Measurements from ENCODE around the gene CYP3A7. TPM values are rescaled to one million over a fixed set of nuclear protein-coding genes. Genes with fewer than 3 reads are reported as not detected.
A peak's percentile ranks its signal among the peaks of the same experiment; 100 is the strongest.

The CYP3A7 gene
- total RNA-seq, 1 experiment from 2014 or later, result not detected

GRCh38 chr7:99782012-99782953 lies 47.3 kb upstream of the CYP3A7 start:
- no peak overlapping the region for H2BK120ac ChIP-seq (ENCODE audit: low read depth, low read length, poor library complexity, severe bottlenecking)
- H3K14ac ChIP-seq (ENCODE audit: insufficient read depth, low read length), result no peak overlapping the region
- DNase-seq, result no peak
- no peak overlapping the region for H4K8ac ChIP-seq (replicated peaks; ENCODE audit: insufficient read length, low read depth, low read length)
- H3K4ac ChIP-seq (ENCODE audit: low read depth, low read length), result no peak overlapping the region
- H3K27me3 ChIP-seq (ENCODE audit: insufficient read depth, low read length), result no peaks in the 10 kb centered on the region
- H3K79me1 ChIP-seq (ENCODE audit: insufficient read depth, low read depth, low read length, poor library complexity, severe bottlenecking), result no peaks in the 10 kb centered on the region
- no peak overlapping the region for H3T11ph ChIP-seq (ENCODE audit: low read length)
- no peak overlapping the region for H2AFZ ChIP-seq (ENCODE audit: low read length)
- H3K56ac ChIP-seq (ENCODE audit: insufficient read length, low read depth, low read length), result no peak overlapping the region
- H3K4me3 Mint-ChIP-seq, result no peak overlapping the region
- no peak overlapping the region for H3K27ac ChIP-seq (ENCODE audit: insufficient read length, low read depth, low read length)
- H3K23me2 ChIP-seq (ENCODE audit: insufficient read length, low read depth, low read length, poor library complexity, severe bottlenecking), result no peaks in the 10 kb centered on the region
- no peak overlapping the region for H3K18ac ChIP-seq (ENCODE audit: insufficient read length, low read depth, low read length)
- H3K4me2 ChIP-seq (ENCODE audit: insufficient read depth, insufficient read length, low read length), result no peak overlapping the region
- no peak overlapping the region for H2BK20ac ChIP-seq (ENCODE audit: low read depth, low read length, poor library complexity, severe bottlenecking)
- H4K91ac ChIP-seq (ENCODE audit: insufficient read length, low read depth, low read length), result no peak overlapping the region
- H3K79me2 ChIP-seq (ENCODE audit: insufficient read depth, low read length), result no peaks in the 10 kb centered on the region
- H3K36me3 Mint-ChIP-seq (ENCODE audit: insufficient read depth in 1 of 3, low read depth in 3 of 3), result no peaks in the 10 kb centered on the region
- no peak overlapping the region for H2BK12ac ChIP-seq (ENCODE audit: insufficient read length, low read depth, low read length)
- no peak overlapping the region for H4K5ac ChIP-seq (ENCODE audit: insufficient read length, low read depth, low read length)
- H3K9me3 Mint-ChIP-seq, result no peaks in the 10 kb centered on the region
- no peak overlapping the region for H3K9ac ChIP-seq (ENCODE audit: extremely low read depth, insufficient read length, low read length)
- H2BK15ac ChIP-seq (ENCODE audit: low read depth, low read length), result no peak overlapping the region
- peak overlapping the region in 1 of 3 experiments; percentile 63; a peak in 1 of 7 replicates for H3K27ac Mint-ChIP-seq
- no peak overlapping the region for H2AK5ac ChIP-seq (ENCODE audit: insufficient read length, low read length)
- H4K20me1 ChIP-seq (ENCODE audit: control insufficient read depth, insufficient read depth, insufficient read length), result no peaks in the 10 kb centered on the region
- H2BK5ac ChIP-seq (ENCODE audit: insufficient read length, low read length), result no peak overlapping the region
- TF ChIP-seq CTCF (conservative IDR thresholded peaks at IDR 0.05), result no peak
- WGBS (ENCODE audit: extremely low coverage, insufficient read length, low lambda C conversion rate), result no CpG with 5 or more reads among the region's 5 CpGs
- no peak overlapping the region for H3K23ac ChIP-seq (ENCODE audit: insufficient read length, low read depth, low read length)
- H3K9me3 ChIP-seq (ENCODE audit: control insufficient read depth, low read depth, low read length), result no peaks in the 10 kb centered on the region
- no peaks in the 10 kb centered on the region; the same call in 1 of the 2 replicates for H3K4me1 ChIP-seq (ENCODE audit: insufficient read depth, low read length)
- peaks cover 5% of the 10 kb centered on the region for H3K27me3 Mint-ChIP-seq (ENCODE audit: low read depth)
- peaks cover 0 to 5% of the 10 kb centered on the region in 2 experiments; a peak in 2 of 4 replicates for H3K4me1 Mint-ChIP-seq

Measured in H9 (cell line).